ENCODE results near the gene GLIS1.

GRCh38 chr1:53695116-53695515 is 43.8 kb downstream of the GLIS1 start:
- TF ChIP-seq CTCF (conservative IDR thresholded peaks at IDR 0.05), result no peak
- no peak for TF ChIP-seq EZH2 (IDR thresholded peaks at IDR 0.05; ENCODE audit: low read depth)

All from PC-9 (cell line).